A549 (cell line): ENCODE results near the gene HPCAL1.

Experiments used
- CBX8 ChIP-seq: fragments of 200-600 bp; sonication (generic); IDR thresholded peaks from 2 replicates; pipeline ENCODE4 v1.6.1; 2016
- CEBPB ChIP-seq, 2 experiments: fragments of >200 bp in 1 of 2; sonication (Bioruptor Twin) in 1 of 2; formaldehyde crosslinking in 1 of 2; IDR thresholded peaks; 2 replicates each; pipeline ENCODE4 v1.6.1; 2012 to 2016
- ELK1 ChIP-seq: fragments of 150-350 bp; IDR thresholded peaks from 2 replicates; pipeline ENCODE4 v1.6.1; 2014; ENCODE audit warnings: low read depth, mild to moderate bottlenecking, low read length
- EP300 ChIP-seq, 2 experiments: fragments of >200 bp; sonication (Bioruptor Twin); formaldehyde crosslinking; IDR thresholded peaks; 2 replicates in 1 of 2; 3 replicates in 1 of 2; pipeline ENCODE4 v1.6.1; 2016 to 2017
- ESRRA ChIP-seq: fragments of 150-350 bp; IDR thresholded peaks from 2 replicates; pipeline ENCODE4 v1.6.1; 2014; ENCODE audit warnings: mild to moderate bottlenecking, low read length, borderline replicate concordance
- HDAC2 ChIP-seq: fragments of 200-600 bp; sonication (generic); IDR thresholded peaks from 2 replicates; pipeline ENCODE4 v1.6.1; 2016
- HOXA7 ChIP-seq: fragments of 250-450 bp; sonication (Bioruptor Pico); IDR thresholded peaks from 2 replicates; pipeline ENCODE4 v1.5.0; 2020; ENCODE audit warnings: mild to moderate bottlenecking, moderate library complexity
- MYC ChIP-seq: IDR thresholded peaks from 2 replicates; pipeline ENCODE4 v1.6.1; 2012; ENCODE audit warnings: mild to moderate bottlenecking, inconsistent platforms, low read length, improper control_type of control experiment, borderline replicate concordance
- PBX3 ChIP-seq: IDR thresholded peaks from 2 replicates; pipeline ENCODE4 v1.6.1; 2012
- REST ChIP-seq: fragments of 200-600 bp; sonication (generic); IDR thresholded peaks from 2 replicates; pipeline ENCODE4 v1.6.1; 2016; ENCODE audit warnings: antibody characterized with exemption, mild to moderate bottlenecking, moderate library complexity
- RFX5 ChIP-seq: fragments of 450-650 bp; IDR thresholded peaks from 2 replicates; pipeline ENCODE4 v1.7.1; 2014; ENCODE audit warnings: antibody characterized with exemption, mild to moderate bottlenecking, moderate library complexity
- ZNF302 ChIP-seq: fragments of 250-450 bp; sonication (Bioruptor Pico); IDR thresholded peaks from 2 replicates; pipeline ENCODE4 v1.9.0; 2021; ENCODE audit warnings: inconsistent platforms, mild to moderate bottlenecking, moderate library complexity
- TF ChIP-seq, protein P1 (sequence below): fragments of >200 bp; sonication (Bioruptor Twin); formaldehyde crosslinking; IDR thresholded peaks from 3 replicates; pipeline ENCODE4 v1.5.1; 2016
- TF ChIP-seq, protein P2 (sequence below): fragments of 250-450 bp; sonication (Bioruptor Pico); IDR thresholded peaks from 2 replicates; pipeline ENCODE4 v1.5.0; 2020; ENCODE audit warnings: low read depth, mild to moderate bottlenecking, moderate library complexity

GRCh38 chr2:10271509-10271908 lies 31.2 kb upstream of the HPCAL1 start:
- TF ChIP-seq RFX5 = no peak
- TF ChIP-seq, protein P1, sequence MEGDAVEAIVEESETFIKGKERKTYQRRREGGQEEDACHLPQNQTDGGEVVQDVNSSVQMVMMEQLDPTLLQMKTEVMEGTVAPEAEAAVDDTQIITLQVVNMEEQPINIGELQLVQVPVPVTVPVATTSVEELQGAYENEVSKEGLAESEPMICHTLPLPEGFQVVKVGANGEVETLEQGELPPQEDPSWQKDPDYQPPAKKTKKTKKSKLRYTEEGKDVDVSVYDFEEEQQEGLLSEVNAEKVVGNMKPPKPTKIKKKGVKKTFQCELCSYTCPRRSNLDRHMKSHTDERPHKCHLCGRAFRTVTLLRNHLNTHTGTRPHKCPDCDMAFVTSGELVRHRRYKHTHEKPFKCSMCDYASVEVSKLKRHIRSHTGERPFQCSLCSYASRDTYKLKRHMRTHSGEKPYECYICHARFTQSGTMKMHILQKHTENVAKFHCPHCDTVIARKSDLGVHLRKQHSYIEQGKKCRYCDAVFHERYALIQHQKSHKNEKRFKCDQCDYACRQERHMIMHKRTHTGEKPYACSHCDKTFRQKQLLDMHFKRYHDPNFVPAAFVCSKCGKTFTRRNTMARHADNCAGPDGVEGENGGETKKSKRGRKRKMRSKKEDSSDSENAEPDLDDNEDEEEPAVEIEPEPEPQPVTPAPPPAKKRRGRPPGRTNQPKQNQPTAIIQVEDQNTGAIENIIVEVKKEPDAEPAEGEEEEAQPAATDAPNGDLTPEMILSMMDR = no peak
- no peak for TF ChIP-seq REST
- TF ChIP-seq HDAC2 = no peak
- TF ChIP-seq HOXA7 (CRISPR knock-in tag) = no peak
- TF ChIP-seq CEBPB (IDR thresholded peaks at IDR 0.05) = no peak
- no peak for TF ChIP-seq CBX8
- no peak for TF ChIP-seq PBX3
- no peak for TF ChIP-seq MYC
- TF ChIP-seq ESRRA = no peak
- TF ChIP-seq ELK1 = no peak
- TF ChIP-seq, protein P2, sequence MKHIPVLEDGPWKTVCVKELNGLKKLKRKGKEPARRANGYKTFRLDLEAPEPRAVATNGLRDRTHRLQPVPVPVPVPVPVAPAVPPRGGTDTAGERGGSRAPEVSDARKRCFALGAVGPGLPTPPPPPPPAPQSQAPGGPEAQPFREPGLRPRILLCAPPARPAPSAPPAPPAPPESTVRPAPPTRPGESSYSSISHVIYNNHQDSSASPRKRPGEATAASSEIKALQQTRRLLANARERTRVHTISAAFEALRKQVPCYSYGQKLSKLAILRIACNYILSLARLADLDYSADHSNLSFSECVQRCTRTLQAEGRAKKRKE (CRISPR knock-in tag) = no peak
- TF ChIP-seq ZNF302 (CRISPR knock-in tag) = no peak
- TF ChIP-seq EP300 (IDR thresholded peaks at IDR 0.05) = no peak
